NCI-H226 (cell line): ENCODE measurements around the gene RUNX2.
"Not testable (repeated sequence)": the region's sequence is repeated elsewhere in the genome, so short reads cannot be mapped to it uniquely, and the experiment has no call there.

Experiments
- DNase-seq: peaks from one replicate; pipeline ENCODE4 v3.0.0-alpha.2; 2015

RUNX2 gene

GRCh38 chr6:45531999-45532595 is 204.0 kb downstream of the RUNX2 start:
- DNase-seq, result no peak

- no peak for DNase-seq
These were observed 204.6 kb downstream of the RUNX2 start for GRCh38 chr6:45532721-45533210.

GRCh38 chr6:45533386-45533785 is 205.3 kb downstream of the RUNX2 start:
- no peak for DNase-seq

- DNase-seq, result no peak
These were observed 207.8 kb downstream of the RUNX2 start for GRCh38 chr6:45535933-45536332.

GRCh38 chr6:45537539-45537938 is 209.4 kb downstream of the RUNX2 start:
- no peak for DNase-seq

- DNase-seq, result no peak
These were observed 210.8 kb downstream of the RUNX2 start for GRCh38 chr6:45538641-45539547.

GRCh38 chr6:45540375-45540920 is 212.3 kb downstream of the RUNX2 start:
- DNase-seq, result no peak

GRCh38 chr6:45541934-45542333 is 213.8 kb downstream of the RUNX2 start:
- no peak for DNase-seq

GRCh38 chr6:45543298-45544235 is 215.4 kb downstream of the RUNX2 start:
- DNase-seq, result no peak

- DNase-seq, result no peak
These were observed 217.3 kb downstream of the RUNX2 start for GRCh38 chr6:45545416-45545815.

GRCh38 chr6:45548657-45549515 is 220.8 kb downstream of the RUNX2 start:
- no peak for DNase-seq

GRCh38 chr6:45552536-45552935 is 224.4 kb downstream of the RUNX2 start:
- DNase-seq, result no peak

GRCh38 chr6:45553730-45554344 is 225.7 kb downstream of the RUNX2 start:
- no peak for DNase-seq

- no peak for DNase-seq
These were observed 226.5 kb downstream of the RUNX2 start for GRCh38 chr6:45554591-45554990.

GRCh38 chr6:45555981-45556771 is 228.0 kb downstream of the RUNX2 start:
- no peak for DNase-seq

GRCh38 chr6:45556828-45557227 is 228.7 kb downstream of the RUNX2 start:
- DNase-seq, result no peak

- no peak for DNase-seq
These were observed 229.3 kb downstream of the RUNX2 start for GRCh38 chr6:45557454-45557853.

- DNase-seq, result no peak
These were observed 230.7 kb downstream of the RUNX2 start for GRCh38 chr6:45558858-45559257.

- not testable (repeated sequence) for DNase-seq
These were observed 232.2 kb downstream of the RUNX2 start for GRCh38 chr6:45560321-45560820.

- DNase-seq, result no peak
These were observed 234.0 kb downstream of the RUNX2 start for GRCh38 chr6:45562171-45562570.
